HEK293T (cell line): ENCODE measurements around the gene SFTA2.

Source experiments
- CTCF ChIA-PET: fragments of 350-600 bp; formaldehyde crosslinking; extraction: SDS; loops from one replicate; lab custom pipeline; 2021; ENCODE audit warnings: antibody characterized with exemption, inconsistent platforms; lab: Yijun Ruan, JAX
- POLR2A ChIA-PET: fragments of 350-600 bp; formaldehyde crosslinking; extraction: SDS; loops from one replicate; lab custom pipeline; 2020; ENCODE audit warnings: antibody characterized with exemption, inconsistent platforms; lab: Yijun Ruan, JAX
- DNase-seq: peaks from one replicate; pipeline ENCODE4 v3.0.0; 2012; ENCODE audit warnings: mixed read lengths; ENCODE audit errors: extremely low spot score
- ARNT ChIP-seq: fragments of 450-650 bp; IDR thresholded peaks from 2 replicates; pipeline ENCODE4 v1.6.1; 2017; ENCODE audit warnings: mild to moderate bottlenecking
- BHLHE40 ChIP-seq: fragments of 450-650 bp; IDR thresholded peaks from 2 replicates; pipeline ENCODE4 v1.6.1; 2016; ENCODE audit warnings: mild to moderate bottlenecking, moderate library complexity, borderline replicate concordance
- CTBP1 ChIP-seq: fragments of 450-650 bp; IDR thresholded peaks from 2 replicates; pipeline ENCODE4 v1.6.1; 2016; ENCODE audit warnings: borderline replicate concordance
- ELF4 ChIP-seq: fragments of 450-650 bp; IDR thresholded peaks from 2 replicates; pipeline ENCODE4 v1.6.1; 2017; ENCODE audit warnings: antibody characterized with exemption
- FOXA1 ChIP-seq: fragments of 450-650 bp; IDR thresholded peaks from 2 replicates; pipeline ENCODE4 v1.6.1; 2016; ENCODE audit warnings: mild to moderate bottlenecking
- FOXK2 ChIP-seq: fragments of 450-650 bp; IDR thresholded peaks from 2 replicates; pipeline ENCODE4 v1.6.1; 2016; ENCODE audit warnings: mild to moderate bottlenecking
- FOXM1 ChIP-seq: fragments of 450-650 bp; IDR thresholded peaks from 2 replicates; pipeline ENCODE4 v1.6.1; 2017; ENCODE audit warnings: mild to moderate bottlenecking, borderline replicate concordance
- HDGF ChIP-seq: fragments of 450-650 bp; IDR thresholded peaks from 2 replicates; pipeline ENCODE4 v1.6.1; 2017; ENCODE audit warnings: antibody characterized with exemption, borderline replicate concordance
- L3MBTL2 ChIP-seq: fragments of 450-650 bp; conservative IDR thresholded peaks from 2 replicates; pipeline ENCODE4 v1.6.1; 2016; ENCODE audit warnings: mild to moderate bottlenecking
- LEF1 ChIP-seq: fragments of 450-650 bp; IDR thresholded peaks from 2 replicates; pipeline ENCODE4 v1.6.1; 2017; ENCODE audit warnings: mild to moderate bottlenecking, borderline replicate concordance
- NFRKB ChIP-seq: fragments of 450-650 bp; IDR thresholded peaks from 2 replicates; pipeline ENCODE4 v1.6.1; 2016; ENCODE audit warnings: mild to moderate bottlenecking, moderate library complexity
- PKNOX1 ChIP-seq: fragments of 450-650 bp; IDR thresholded peaks from 2 replicates; pipeline ENCODE4 v1.6.1; 2016
- SP1 ChIP-seq: fragments of 450-650 bp; IDR thresholded peaks from 2 replicates; pipeline ENCODE4 v1.6.1; 2017
- SUZ12 ChIP-seq: fragments of 450-650 bp; IDR thresholded peaks from 2 replicates; pipeline ENCODE4 v1.6.1; 2016; ENCODE audit warnings: mild to moderate bottlenecking
- TARDBP ChIP-seq: fragments of 450-650 bp; IDR thresholded peaks from 2 replicates; pipeline ENCODE4 v1.6.1; 2016
- ZNF384 ChIP-seq: fragments of 450-650 bp; IDR thresholded peaks from 2 replicates; pipeline ENCODE4 v1.6.1; 2016

Gene SFTA2

GRCh38 chr6:30887901-30888815 is 43.8 kb downstream of the SFTA2 start:
- POLR2A ChIA-PET, result interaction anchor here (0.7 to 1.6 kb wide), 2 partner anchors 20 to 333 kb away, joined by 3 to 5 read pairs; partner anchors contain the start of gene GTF2H4
- DNase-seq, result no peak
- no peak for TF ChIP-seq FOXM1
- no peak for TF ChIP-seq FOXK2
- TF ChIP-seq ZNF384, result no peak
- no peak for TF ChIP-seq HDGF
- TF ChIP-seq CTBP1, result no peak
- TF ChIP-seq ARNT, result no peak
- no peak for TF ChIP-seq BHLHE40
- TF ChIP-seq FOXA1, result no peak
- TF ChIP-seq SP1, result no peak
- TF ChIP-seq TARDBP, result no peak
- no peak for TF ChIP-seq LEF1
- TF ChIP-seq SUZ12, result no peak
- CTCF ChIA-PET, result interaction anchor here (0.6 to 1.7 kb wide), 3 partner anchors 60 to 406 kb away, joined by 3 to 4 read pairs (median 3); no protein-coding TSS in a partner anchor

- no peak for DNase-seq
- ChIA-PET POLR2A (interaction anchor here (1.4 kb wide), 1 partner anchor 9 kb away, joined by 3 read pairs; no protein-coding TSS in a partner anchor), CTCF (no interaction called here)
- no peak for TF ChIP-seq NFRKB
- no peak for TF ChIP-seq FOXK2
- no peak for TF ChIP-seq FOXA1
- TF ChIP-seq L3MBTL2, result no peak
- TF ChIP-seq SUZ12, result no peak
- TF ChIP-seq FOXM1, result no peak
- TF ChIP-seq PKNOX1, result no peak
- no peak for TF ChIP-seq ZNF384
- no peak for TF ChIP-seq ELF4
These were observed 45.1 kb downstream of the SFTA2 start for GRCh38 chr6:30886897-30887255.

GRCh38 chr6:30885999-30886896 is 45.7 kb downstream of the SFTA2 start:
- no peak for DNase-seq
- no peak for TF ChIP-seq PKNOX1
- TF ChIP-seq NFRKB, result no peak
- TF ChIP-seq HDGF, result no peak
- no peak for TF ChIP-seq TARDBP
- TF ChIP-seq ELF4, result no peak
- TF ChIP-seq ARNT, result no peak
- no peak for TF ChIP-seq SP1
- no peak for TF ChIP-seq SUZ12
- no peak for TF ChIP-seq FOXM1
- TF ChIP-seq ZNF384, result no peak
- no peak for TF ChIP-seq FOXA1
- no peak for TF ChIP-seq LEF1
- TF ChIP-seq CTBP1, result no peak
- TF ChIP-seq FOXK2, result no peak
- TF ChIP-seq BHLHE40, result no peak
- TF ChIP-seq L3MBTL2, result no peak
- ChIA-PET CTCF (interaction anchor here (1.0 kb wide), 1 partner anchor 9 kb away, joined by 3 read pairs; no protein-coding TSS in a partner anchor), POLR2A (interaction anchor here (1.2 to 2.1 kb wide), 3 partner anchors 10 to 27 kb away, joined by 3 to 10 read pairs (median 4); partner anchors contain the start of gene VARS2)

DNA sequence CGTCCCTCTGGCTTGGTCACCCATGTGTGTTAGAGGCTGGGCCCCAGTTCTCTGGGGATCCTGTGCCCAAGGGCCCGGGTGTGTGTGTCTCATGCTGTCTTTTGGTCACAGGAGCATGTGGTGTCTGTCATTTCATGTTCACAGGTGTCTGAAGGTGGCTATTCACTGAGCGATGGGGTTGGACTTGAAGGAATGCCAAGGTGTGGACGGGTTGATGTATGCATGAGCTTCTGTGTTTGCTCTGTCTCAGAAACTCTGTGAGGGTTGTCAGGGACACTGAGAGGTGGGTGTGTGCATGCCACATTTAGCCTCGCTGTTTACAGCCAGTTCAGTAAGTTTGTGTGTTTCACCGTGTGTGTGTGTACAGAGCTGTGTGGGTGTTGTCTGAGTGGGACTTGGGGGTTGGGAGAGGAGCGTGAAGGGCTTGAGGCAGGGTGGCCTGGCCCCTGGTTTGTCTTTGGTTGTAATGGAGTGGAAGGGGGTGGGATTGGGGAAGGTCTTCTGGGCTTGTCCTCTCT is 46.4 kb downstream of the SFTA2 start:
- POLR2A ChIA-PET, result interaction anchor here (0.7 to 2.1 kb wide), 5 partner anchors 11 to 28 kb away, joined by 3 to 10 read pairs (median 6); partner anchors contain the start of genes GTF2H4 and VARS2
- TF ChIP-seq ARNT, result no peak
- no peak for TF ChIP-seq FOXK2
- TF ChIP-seq LEF1, result no peak
- no peak for TF ChIP-seq FOXM1
- no peak for DNase-seq
- CTCF ChIA-PET, result interaction anchor here (1.0 kb wide), 1 partner anchor 9 kb away, joined by 3 read pairs; no protein-coding TSS in a partner anchor

DNA sequence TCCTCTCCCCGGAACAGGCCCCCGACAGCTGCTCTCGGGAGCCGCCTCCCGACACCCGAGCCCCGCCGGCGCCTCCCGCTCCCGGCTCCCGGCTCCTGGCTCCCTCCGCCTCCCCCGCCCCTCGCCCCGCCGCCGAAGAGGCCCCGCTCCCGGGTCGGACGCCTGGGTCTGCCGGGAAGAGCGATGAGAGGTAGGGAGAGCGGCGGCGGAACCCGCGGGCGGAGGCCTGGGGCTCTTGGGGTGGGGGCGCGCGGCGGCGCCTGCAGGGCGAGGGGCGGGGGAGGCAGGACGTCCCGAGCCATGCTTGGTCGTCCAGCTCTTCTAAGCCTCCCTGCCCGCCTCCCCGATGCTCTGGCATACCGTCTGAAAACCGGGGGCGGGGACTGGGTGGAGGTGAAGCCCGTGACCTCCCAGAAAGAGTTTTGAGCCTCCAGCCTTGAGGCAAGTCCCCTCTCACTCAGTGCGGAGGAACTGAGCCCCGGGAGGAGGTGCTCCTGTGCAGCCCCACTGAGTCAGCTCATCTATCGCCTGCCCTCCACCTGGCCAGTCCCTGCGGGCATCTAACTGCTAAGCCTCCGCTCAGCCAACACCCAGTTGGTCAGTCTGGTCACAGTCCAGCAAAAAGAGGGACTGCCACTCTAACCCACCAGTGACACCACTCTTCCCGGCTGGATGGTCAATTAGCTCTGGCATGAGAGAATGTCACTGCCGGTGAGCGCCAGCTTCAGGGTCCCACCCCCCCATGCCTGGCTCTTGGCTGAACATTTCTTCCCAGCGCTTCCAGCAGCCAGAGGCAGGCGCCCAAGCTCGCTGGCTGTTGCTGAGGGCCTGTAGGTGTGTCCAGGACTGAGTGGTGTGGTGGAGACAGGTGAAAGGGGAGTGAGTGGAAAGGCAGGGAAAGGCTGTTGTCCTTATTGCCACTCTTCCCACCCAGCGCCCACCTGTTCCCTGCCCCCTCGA is 47.2 kb downstream of the SFTA2 start:
- ChIA-PET CTCF (interaction anchor here (0.9 to 1.6 kb wide), 4 partner anchors 55 to 212 kb away, joined by 3 to 5 read pairs (median 4); partner anchors contain the start of gene DHX16), POLR2A (interaction anchor here (0.7 to 2.1 kb wide), 8 partner anchors 12 to 71 kb away, joined by 3 to 10 read pairs (median 4); partner anchors contain the start of genes GTF2H4 and VARS2)
- no peak for TF ChIP-seq TARDBP
- no peak for TF ChIP-seq L3MBTL2
- no peak for TF ChIP-seq CTBP1
- TF ChIP-seq FOXA1, result no peak
- no peak for TF ChIP-seq HDGF
- no peak for TF ChIP-seq NFRKB
- TF ChIP-seq ELF4, result no peak
- TF ChIP-seq ZNF384, result no peak
- no peak for TF ChIP-seq LEF1
- TF ChIP-seq FOXK2, result no peak
- TF ChIP-seq PKNOX1, result no peak
- no peak for TF ChIP-seq FOXM1
- no peak for TF ChIP-seq SP1
- TF ChIP-seq ARNT, result no peak
- no peak for TF ChIP-seq BHLHE40
- no peak for TF ChIP-seq SUZ12
- DNase-seq, result no peak
